Prostate gland (tissue), 2 donors: Measurements from ENCODE around the gene MPP2.

ENCODE experiments used
- CTCF ChIP-seq, 4 experiments: fragments of 200-600 bp in 2 of 4; fragments of 450-650 bp in 2 of 4; sonication (generic) in 2 of 4; IDR thresholded peaks; 1 replicate in 3 of 4; 2 replicates in 1 of 4; pipeline ENCODE4 v1.5.1; 2016 to 2019; ENCODE audit warnings: antibody characterized with exemption in 4 of 4, mild to moderate bottlenecking in 2 of 4, moderate library complexity in 2 of 4
- POLR2A ChIP-seq: fragments of 450-650 bp; IDR thresholded peaks from one replicate; pipeline ENCODE4 v1.6.1; 2016; ENCODE audit warnings: antibody characterized with exemption, mild to moderate bottlenecking
- POLR2AphosphoS5 ChIP-seq: sonication (generic); formaldehyde crosslinking; IDR thresholded peaks from one replicate; pipeline ENCODE4 v1.6.1; 2017; ENCODE audit warnings: antibody characterized with exemption

- TF ChIP-seq POLR2A: no peak
- TF ChIP-seq POLR2AphosphoS5: no peak
- no peak for TF ChIP-seq CTCF (IDR thresholded peaks at IDR 0.05)
Measured at GRCh38 chr17:43912635-43913304, 5.4 kb upstream of the MPP2 start.
